HepG2 (cell line): ENCODE measurements around the gene DPYD. TPM values are rescaled to one million over a fixed set of nuclear protein-coding genes. Genes with fewer than 3 reads are reported as not detected.

Experiments
- ATAC-seq: fragments of 200-7000 bp; cut with Tn5 transposase; 3 replicates; pipeline ENCODE4 v1.9.1; 2020; ENCODE audit warnings: mild to moderate bottlenecking, moderate library complexity
- BruUV-seq: library from RNA; stranded (reverse); fragments of 400-500 nt; replicated peaks from 2 replicates; lab custom pipeline; 2021; lab: Mats Ljungman, UMichigan
- CTCF ChIA-PET: fragments of 300-600 bp; formaldehyde crosslinking; extraction: SDS; loops from one replicate; lab custom pipeline; 2021; ENCODE audit warnings: low total read pairs, inconsistent platforms, low intra/inter-chr PET ratio; lab: Yijun Ruan, JAX
- POLR2A ChIA-PET: fragments of 350-600 bp; sonication (Branson Sonifier 250); formaldehyde crosslinking; loops from one replicate; lab custom pipeline; 2020; ENCODE audit warnings: antibody characterized with exemption, inconsistent platforms; lab: Yijun Ruan, JAX
- DNase-seq: peaks from one replicate; pipeline ENCODE4 v3.0.0-alpha.2; 2015; ENCODE audit warnings: low spot score
- FAIRE-seq: peaks from 3 replicates; lab custom pipeline; 2011; peaks lifted over from hg19 to GRCh38; lab: Jason Lieb, UNC
- H2AFZ ChIP-seq: one replicate; pipeline ENCODE4 v1.6.1; 2011; ENCODE audit warnings: low read length, inconsistent platforms
- H3K27ac ChIP-seq: fragments of 300-600 bp; 3 replicates; pipeline ENCODE4 v1.8.0; 2011; ENCODE audit warnings: mixed run types, mild to moderate bottlenecking, mixed read lengths, low read length, inconsistent platforms; ENCODE audit not compliant: insufficient read depth; ENCODE audit errors: extremely low read length
- H3K27me3 ChIP-seq, 2 experiments: fragments of 200-600 bp in 1 of 2; 2 replicates in 1 of 2; 3 replicates in 1 of 2; pipeline versions ENCODE4 v1.6.0 to v1.8.0; 2011; ENCODE audit warnings: low read length in 2 of 2, mild to moderate bottlenecking in 2 of 2, moderate library complexity in 2 of 2, inconsistent platforms in 1 of 2; ENCODE audit not compliant: insufficient read depth in 2 of 2, control insufficient read depth in 1 of 2
- H3K36me3 ChIP-seq, 2 experiments: fragments of 200-600 bp in 1 of 2; replicated peaks in 1 of 2; 2 replicates in 1 of 2; 3 replicates in 1 of 2; pipeline versions ENCODE4 v1.5.1 to v1.8.0; 2011; ENCODE audit warnings: low read length in 2 of 2, inconsistent platforms in 1 of 2; ENCODE audit not compliant: insufficient read depth in 2 of 2, control insufficient read depth in 1 of 2
- H3K4me1 ChIP-seq: 2 replicates; pipeline ENCODE4 v1.5.1; 2012; ENCODE audit warnings: low read length, inconsistent platforms; ENCODE audit not compliant: insufficient read depth
- H3K4me2 ChIP-seq: 2 replicates; pipeline ENCODE4 v1.6.0; 2011; ENCODE audit warnings: low read depth, low read length, inconsistent platforms
- H3K4me3 ChIP-seq, 3 experiments: fragments of 200-600 bp in 1 of 3; sonication (generic), shearing (Covaris generic) in 1 of 3; replicated peaks in 1 of 3; 2 replicates each; pipeline ENCODE4 v1.5.1; 2011 to 2016; ENCODE audit warnings: low read length in 3 of 3, inconsistent platforms in 2 of 3, low read depth in 2 of 3, mild to moderate bottlenecking in 2 of 3, control low read depth in 1 of 3, mixed read lengths in 1 of 3; ENCODE audit not compliant: insufficient read depth in 1 of 3
- H3K79me2 ChIP-seq: one replicate; pipeline ENCODE4 v1.6.1; 2011; ENCODE audit warnings: low read length, inconsistent platforms; ENCODE audit not compliant: insufficient read depth
- H3K9ac ChIP-seq: 2 replicates; pipeline ENCODE4 v1.6.0; 2011; ENCODE audit warnings: mild to moderate bottlenecking, low read depth, low read length, inconsistent platforms; ENCODE audit not compliant: insufficient read depth
- H3K9me3 ChIP-seq: 2 replicates; pipeline ENCODE4 v1.5.1; 2012; ENCODE audit warnings: mild to moderate bottlenecking, low read length
- H4K20me1 ChIP-seq: 2 replicates; pipeline ENCODE4 v1.6.0; 2011; ENCODE audit warnings: inconsistent platforms, mild to moderate bottlenecking, low read length, moderate library complexity; ENCODE audit not compliant: insufficient read depth
- CEBPB ChIP-seq: IDR thresholded peaks from 2 replicates; pipeline ENCODE4 v1.6.1; 2011; ENCODE audit warnings: low read depth, low read length, improper control_type of control experiment, borderline replicate concordance
- HMG20A ChIP-seq: IDR thresholded peaks from 2 replicates; pipeline ENCODE4 v1.6.1; 2016; ENCODE audit warnings: borderline replicate concordance
- NR1H2 ChIP-seq: sonication (generic); formaldehyde crosslinking; IDR thresholded peaks from 2 replicates; pipeline ENCODE4 v1.8.1; 2022; ENCODE audit warnings: low read depth, missing genetic modification reagents, borderline replicate concordance
- REST ChIP-seq, 2 experiments: IDR thresholded peaks; 2 replicates each; pipeline ENCODE4 v1.6.1; 2011 to 2012; ENCODE audit warnings: low read length in 2 of 2, borderline replicate concordance in 1 of 2, low read depth in 1 of 2, mild to moderate bottlenecking in 1 of 2, moderate library complexity in 1 of 2
- SMYD3 ChIP-seq: sonication (generic); formaldehyde crosslinking; IDR thresholded peaks from 2 replicates; pipeline ENCODE4 v1.8.1; 2023; ENCODE audit warnings: mild to moderate bottlenecking, missing genetic modification reagents
- SRF ChIP-seq: IDR thresholded peaks from 2 replicates; pipeline ENCODE4 v1.6.1; 2011; ENCODE audit warnings: mild to moderate bottlenecking, low read depth, low read length, moderate library complexity
- WGBS: methylation state at CpG from one replicate; pipeline ENCODE4 v1.1.6; 2017; ENCODE audit warnings: low lambda C conversion rate; 5-methylcytosine and 5-hydroxymethylcytosine counted together
- in situ Hi-C: cut with HindIII; loops from 2 replicates; pipeline ENCODE4 v1.10.0; 2017; ENCODE audit warnings: low pct_unique_long_range_greater_than_20kb; ENCODE audit not compliant: extremely low pct_ligation_motif_present
- intact Hi-C: fragments of 100-400 bp; cut with micrococcal nuclease; formaldehyde crosslinking; loops from one replicate; pipeline ENCODE4 v1.10.0; 2022; ENCODE audit not compliant: unreplicated experiment
- polyA plus RNA-seq, 8 experiments: library from polyadenylated mRNA; depleted of rRNA in 3 of 8; stranded (reverse) in 7 of 8; unstranded in 1 of 8; fragments of >200 nt; fragmentation: Illumina TruSeq in 4 of 8; extraction: Trizol in 4 of 8; gene quantifications; 2 replicates each; pipeline versions ENCODE4 v1.2.1 to v1.2.3, GENCODE V29; 2011 to 2016; ENCODE audit warnings: low read depth in 4 of 8, missing spikeins in 1 of 8, mixed read lengths in 1 of 8; ENCODE audit not compliant: insufficient read depth in 1 of 8
- total RNA-seq, 5 experiments: library from RNA; depleted of rRNA; stranded (reverse); fragments of >200 nt; fragmentation: Illumina TruSeq; extraction: Trizol; gene quantifications; 2 replicates each; pipeline ENCODE4 v1.2.3, GENCODE V29; 2016; ENCODE audit warnings: low read depth in 1 of 5
- TF ChIP-seq, protein P1 (sequence below), 2 experiments: fragments of 450-650 bp in 1 of 2; sonication (generic) in 1 of 2; formaldehyde crosslinking; IDR thresholded peaks; 2 replicates each; pipeline versions ENCODE4 v1.5.0 to v1.8.0; 2020 to 2022; ENCODE audit warnings: mild to moderate bottlenecking in 1 of 2, missing genetic modification reagents in 1 of 2
- TF ChIP-seq, protein P2 (sequence below): sonication (generic); formaldehyde crosslinking; IDR thresholded peaks from 2 replicates; pipeline ENCODE4 v1.5.1; 2020; ENCODE audit warnings: missing genetic modification reagents, mild to moderate bottlenecking, borderline replicate concordance
- TF ChIP-seq, protein P3 (sequence below): IDR thresholded peaks from 2 replicates; pipeline ENCODE4 v1.6.1; 2016; ENCODE audit warnings: missing compliant biosample characterization, missing genetic modification reagents, borderline replicate concordance

DPYD gene
- total and polyA plus RNA-seq, 2 of the 13 experiments (the other 11 are each of a cell fraction or from before 2014, with no cell fraction given): 1.3 to 3.4 TPM

GRCh38 chr1:97711858-97712257, 209.0 kb downstream of the DPYD start:
- TF ChIP-seq REST (IDR thresholded peaks at IDR 0.05; ENCODE audit: borderline replicate concordance in 1 of 2, low read depth in 1 of 2, low read length in 2 of 2): no peak
- peak; percentile 73 for TF ChIP-seq CEBPB
- TF ChIP-seq, all 625 proteins: peak for 1
- Histone ChIP-seq H3K36me3 (no peaks in the 10 kb centered on the region), H3K4me3 (no peak overlapping the region), H3K79me2 (no peaks in the 10 kb centered on the region), H3K9ac (no peak overlapping the region), H3K9me3 (no peaks in the 10 kb centered on the region), H3K4me1 (no peaks in the 10 kb centered on the region), H2AFZ (no peak overlapping the region), H3K4me2 (no peak overlapping the region), H4K20me1 (no peaks in the 10 kb centered on the region), H3K27ac (no peak overlapping the region), H3K27me3 (no peaks in the 10 kb centered on the region)
- POLR2A ChIA-PET: no interaction called here
- intact Hi-C loops (no loop called here), in situ Hi-C loops (no loop called here)
- 93% methylated on average over 1 of the region's 1 CpG for WGBS
- no peak for FAIRE-seq
- CTCF ChIA-PET: no interaction called here
- BruUV-seq: no TSS peak
- ATAC-seq: no peak
- no peak for DNase-seq

DNA sequence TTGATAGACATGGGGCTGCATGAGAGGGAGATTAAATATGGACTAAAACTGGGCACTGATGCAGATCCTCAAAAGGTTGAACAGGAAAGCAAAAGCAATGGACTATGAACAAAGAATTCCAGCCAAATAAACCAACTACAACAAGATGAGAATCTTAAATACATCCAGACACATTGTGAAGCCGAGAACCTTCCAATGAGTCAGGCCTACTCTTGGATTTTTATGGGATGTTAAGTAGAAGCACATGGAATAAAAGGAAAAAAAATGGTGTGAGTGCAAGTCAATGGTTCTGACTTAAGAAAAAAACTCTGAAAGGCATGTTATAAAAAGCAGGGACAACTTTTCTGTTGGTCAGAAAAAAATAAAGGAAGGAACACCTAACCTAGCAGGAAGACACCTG, 227.2 kb downstream of the DPYD start:
- DNase-seq: no peak
- Histone ChIP-seq H3K36me3 (no peaks in the 10 kb centered on the region), H3K9me3 (no peaks in the 10 kb centered on the region), H3K4me2 (no peak overlapping the region), H3K4me1 (no peaks in the 10 kb centered on the region), H3K4me3 (no peak overlapping the region), H3K27me3 (no peaks in the 10 kb centered on the region), H3K79me2 (no peaks in the 10 kb centered on the region), H4K20me1 (no peaks in the 10 kb centered on the region), H2AFZ (no peak overlapping the region), H3K9ac (no peak overlapping the region), H3K27ac (no peak overlapping the region)
- POLR2A ChIA-PET: no interaction called here
- CTCF ChIA-PET: no interaction called here
- no peak for ATAC-seq
- BruUV-seq: no TSS peak
- in situ Hi-C loops: no loop called here
- no peak for FAIRE-seq
- WGBS: 61% methylated on average over 1 of the region's 1 CpG
- intact Hi-C loops: no loop called here
- no peak for TF ChIP-seq SRF
- no peak for TF ChIP-seq SMYD3 (CRISPR knock-in tag)
- no peak for TF ChIP-seq HMG20A (CRISPR knock-in tag)
- TF ChIP-seq, protein P1, sequence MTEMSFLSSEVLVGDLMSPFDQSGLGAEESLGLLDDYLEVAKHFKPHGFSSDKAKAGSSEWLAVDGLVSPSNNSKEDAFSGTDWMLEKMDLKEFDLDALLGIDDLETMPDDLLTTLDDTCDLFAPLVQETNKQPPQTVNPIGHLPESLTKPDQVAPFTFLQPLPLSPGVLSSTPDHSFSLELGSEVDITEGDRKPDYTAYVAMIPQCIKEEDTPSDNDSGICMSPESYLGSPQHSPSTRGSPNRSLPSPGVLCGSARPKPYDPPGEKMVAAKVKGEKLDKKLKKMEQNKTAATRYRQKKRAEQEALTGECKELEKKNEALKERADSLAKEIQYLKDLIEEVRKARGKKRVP (CRISPR knock-in tag; IDR thresholded peaks at IDR 0.05): no peak
- TF ChIP-seq NR1H2 (CRISPR knock-in tag): no peak
- TF ChIP-seq, protein P2, sequence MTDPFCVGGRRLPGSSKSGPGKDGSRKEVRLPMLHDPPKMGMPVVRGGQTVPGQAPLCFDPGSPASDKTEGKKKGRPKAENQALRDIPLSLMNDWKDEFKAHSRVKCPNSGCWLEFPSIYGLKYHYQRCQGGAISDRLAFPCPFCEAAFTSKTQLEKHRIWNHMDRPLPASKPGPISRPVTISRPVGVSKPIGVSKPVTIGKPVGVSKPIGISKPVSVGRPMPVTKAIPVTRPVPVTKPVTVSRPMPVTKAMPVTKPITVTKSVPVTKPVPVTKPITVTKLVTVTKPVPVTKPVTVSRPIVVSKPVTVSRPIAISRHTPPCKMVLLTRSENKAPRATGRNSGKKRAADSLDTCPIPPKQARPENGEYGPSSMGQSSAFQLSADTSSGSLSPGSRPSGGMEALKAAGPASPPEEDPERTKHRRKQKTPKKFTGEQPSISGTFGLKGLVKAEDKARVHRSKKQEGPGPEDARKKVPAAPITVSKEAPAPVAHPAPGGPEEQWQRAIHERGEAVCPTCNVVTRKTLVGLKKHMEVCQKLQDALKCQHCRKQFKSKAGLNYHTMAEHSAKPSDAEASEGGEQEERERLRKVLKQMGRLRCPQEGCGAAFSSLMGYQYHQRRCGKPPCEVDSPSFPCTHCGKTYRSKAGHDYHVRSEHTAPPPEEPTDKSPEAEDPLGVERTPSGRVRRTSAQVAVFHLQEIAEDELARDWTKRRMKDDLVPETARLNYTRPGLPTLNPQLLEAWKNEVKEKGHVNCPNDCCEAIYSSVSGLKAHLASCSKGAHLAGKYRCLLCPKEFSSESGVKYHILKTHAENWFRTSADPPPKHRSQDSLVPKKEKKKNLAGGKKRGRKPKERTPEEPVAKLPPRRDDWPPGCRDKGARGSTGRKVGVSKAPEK (CRISPR knock-in tag): no peak
- TF ChIP-seq, protein P3, sequence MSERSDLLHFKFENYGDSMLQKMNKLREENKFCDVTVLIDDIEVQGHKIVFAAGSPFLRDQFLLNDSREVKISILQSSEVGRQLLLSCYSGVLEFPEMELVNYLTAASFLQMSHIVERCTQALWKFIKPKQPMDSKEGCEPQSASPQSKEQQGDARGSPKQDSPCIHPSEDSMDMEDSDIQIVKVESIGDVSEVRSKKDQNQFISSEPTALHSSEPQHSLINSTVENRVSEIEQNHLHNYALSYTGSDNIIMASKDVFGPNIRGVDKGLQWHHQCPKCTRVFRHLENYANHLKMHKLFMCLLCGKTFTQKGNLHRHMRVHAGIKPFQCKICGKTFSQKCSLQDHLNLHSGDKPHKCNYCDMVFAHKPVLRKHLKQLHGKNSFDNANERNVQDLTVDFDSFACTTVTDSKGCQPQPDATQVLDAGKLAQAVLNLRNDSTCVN (CRISPR knock-in tag): no peak
